AG04450 (cell line): ENCODE data around the gene NUDT9. TPM values are rescaled to one million over a fixed set of nuclear protein-coding genes. Genes with fewer than 3 reads are reported as not detected.
"Not testable (repeated sequence)": the region's sequence is repeated elsewhere in the genome, so short reads cannot be mapped to it uniquely, and the experiment has no call there.

Experiments used
- CTCF ChIA-PET: fragments of 300-600, 350-600 bp; formaldehyde crosslinking; extraction: SDS; loops from one replicate; lab custom pipeline; 2022; ENCODE audit warnings: antibody characterized with exemption, inconsistent platforms; lab: Charles Lee
- POLR2A ChIA-PET: fragments of 350-600 bp; formaldehyde crosslinking; extraction: SDS; loops from one replicate; lab custom pipeline; 2021; ENCODE audit warnings: antibody characterized with exemption, inconsistent platforms; lab: Yijun Ruan, JAX
- DNase-seq: peaks from one replicate; pipeline ENCODE4 v3.0.0-alpha.2; 2011; ENCODE audit warnings: low read depth, low spot score
- H3K27ac ChIP-seq: one replicate; pipeline ENCODE4 v1.5.1; 2012; ENCODE audit warnings: low read depth, low read length, control low read depth
- H3K27me3 ChIP-seq: one replicate; pipeline ENCODE4 v1.6.0; 2012; ENCODE audit warnings: low read length; ENCODE audit not compliant: control insufficient read depth, insufficient read depth
- H3K4me3 ChIP-seq: 2 replicates; pipeline ENCODE4 v1.5.1; 2011; ENCODE audit warnings: mild to moderate bottlenecking, low read depth, low read length, control low read depth
- H3K9me3 ChIP-seq: 2 replicates; pipeline ENCODE4 v1.5.1; 2012; ENCODE audit warnings: low read length; ENCODE audit not compliant: control insufficient read depth, insufficient read depth
- CTCF ChIP-seq: IDR thresholded peaks from 2 replicates; pipeline ENCODE4 v1.5.1; 2011; ENCODE audit warnings: low read depth, low read length, control low read depth, inconsistent platforms
- polyA plus RNA-seq: library from polyadenylated mRNA; depleted of rRNA; stranded (reverse); fragments of >200 nt; gene quantifications from 2 replicates; pipeline ENCODE4 v1.2.3, GENCODE V29; 2011

NUDT9 gene
- polyA plus RNA-seq, 1 experiment: 31.4 TPM

GRCh38 chr4:87390891-87391575 is 31.3 kb upstream of the NUDT9 start, which contains the start of gene HSD17B11:
TSS of gene HSD17B11 (minus strand) at chr4:87391188. CDS start at chr4:87391070, 118 bp downstream.
- POLR2A ChIA-PET: interaction anchor here (0.7 to 1.7 kb wide), 6 partner anchors 11 to 122 kb away, joined by 3 to 27 read pairs (median 5); partner anchors contain the start of gene NUDT9

DNA sequence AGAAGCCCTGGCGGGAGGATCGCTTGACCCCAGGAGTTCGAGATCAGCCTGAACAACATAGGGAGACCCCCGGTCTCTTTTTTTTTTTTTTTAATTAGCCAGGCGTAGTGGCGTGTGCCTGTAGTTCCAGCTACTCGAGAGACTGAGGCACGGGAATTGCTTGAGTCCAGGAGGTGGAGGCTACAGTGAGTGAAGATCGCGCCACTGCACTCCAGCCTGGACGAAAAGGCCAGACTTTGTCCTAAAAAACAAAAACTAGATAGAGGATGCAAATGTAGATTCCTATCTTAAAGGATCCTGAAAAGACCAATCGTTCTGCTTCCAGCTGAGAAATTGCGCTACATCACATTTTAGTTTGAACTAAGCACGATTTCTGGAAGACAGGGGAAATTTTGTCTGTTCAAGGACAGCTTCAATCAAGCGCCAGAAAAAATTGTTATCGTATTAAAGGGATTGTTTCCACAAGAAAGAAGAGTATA is 30.8 kb upstream of the NUDT9 start:
- CTCF ChIA-PET: interaction anchor here (0.6 to 6.3 kb wide), 8 partner anchors 9 to 73 kb away, joined by 3 to 48 read pairs (median 3); no protein-coding TSS in a partner anchor

More at GRCh38 chr4:87390891-87391575, 31.3 kb upstream of the NUDT9 start, which contains the start of gene HSD17B11:
- TF ChIP-seq CTCF: no peak; the same call in none of the 2 replicates
- Histone ChIP-seq H3K4me3 (peak within 1 kb of the TSS; percentile 79), H3K27ac (peak within 1 kb of the TSS; percentile 79), H3K27me3 (no peaks in the 10 kb centered on the region), H3K9me3 (peaks cover 3% of the 10 kb centered on the region)
- DNase-seq: peak; percentile 87
- CTCF ChIA-PET: interaction anchor here (0.7 to 6.3 kb wide), 16 partner anchors 9 to 256 kb away, joined by 3 to 48 read pairs (median 4); partner anchors contain the start of gene NUDT9

DNA sequence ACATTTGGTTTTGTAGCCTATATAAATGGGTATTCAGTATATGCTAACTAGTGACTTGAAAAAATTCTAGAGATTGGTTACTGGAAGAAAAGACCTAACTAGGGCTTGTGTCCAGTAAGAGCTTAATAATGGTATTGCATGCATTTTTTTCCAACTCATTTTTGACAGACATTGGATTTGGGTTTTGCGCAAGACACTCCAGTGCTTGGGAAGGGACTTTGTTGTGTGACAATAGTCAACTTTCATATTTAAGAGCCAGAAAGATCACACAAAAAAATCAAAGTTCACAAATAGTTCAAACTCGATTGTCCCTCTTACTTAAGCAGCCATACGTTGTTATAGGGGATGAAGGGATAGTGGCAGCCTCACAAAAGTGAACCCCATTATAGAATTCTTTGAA is 30.2 kb upstream of the NUDT9 start:
- no peak overlapping the region for H3K27ac ChIP-seq
- TF ChIP-seq CTCF: no peak
- H3K9me3 ChIP-seq: peaks cover 3% of the 10 kb centered on the region
- H3K27me3 ChIP-seq: no peaks in the 10 kb centered on the region
- no peak overlapping the region for H3K4me3 ChIP-seq
- POLR2A ChIA-PET: no interaction called here
- CTCF ChIA-PET: interaction anchor here (0.6 to 6.3 kb wide), 4 partner anchors 12 to 25 kb away, joined by 3 to 48 read pairs (median 3); no protein-coding TSS in a partner anchor
- DNase-seq: no peak

More for the DNA sequence above, 30.8 kb upstream of the NUDT9 start:
- no peak for TF ChIP-seq CTCF
- POLR2A ChIA-PET: interaction anchor here (0.7 to 1.7 kb wide), 4 partner anchors 19 to 121 kb away, joined by 4 to 27 read pairs (median 5); partner anchors contain the start of gene NUDT9
- Histone ChIP-seq H3K9me3 (peaks cover 3% of the 10 kb centered on the region), H3K27me3 (no peaks in the 10 kb centered on the region), H3K4me3 (peak overlapping the region; percentile 79), H3K27ac (peak overlapping the region; percentile 79)
- DNase-seq: no peak

GRCh38 chr4:87395073-87395472 is 27.3 kb upstream of the NUDT9 start:
- CTCF ChIA-PET: interaction anchor here (1.2 kb wide), 1 partner anchor 19 kb away, joined by 4 read pairs; no protein-coding TSS in a partner anchor
- DNase-seq, H3K4me3 ChIP-seq, POLR2A ChIA-PET, H3K27me3 ChIP-seq, H3K27ac ChIP-seq: not testable (repeated sequence)
- H3K9me3 ChIP-seq: peaks cover 10% of the 10 kb centered on the region

- POLR2A ChIA-PET, DNase-seq, H3K27ac ChIP-seq, H3K27me3 ChIP-seq, CTCF ChIA-PET, H3K4me3 ChIP-seq: not testable (repeated sequence)
- peaks cover 10% of the 10 kb centered on the region for H3K9me3 ChIP-seq
Observed at GRCh38 chr4:87395851-87396250, 26.5 kb upstream of the NUDT9 start.

DNA sequence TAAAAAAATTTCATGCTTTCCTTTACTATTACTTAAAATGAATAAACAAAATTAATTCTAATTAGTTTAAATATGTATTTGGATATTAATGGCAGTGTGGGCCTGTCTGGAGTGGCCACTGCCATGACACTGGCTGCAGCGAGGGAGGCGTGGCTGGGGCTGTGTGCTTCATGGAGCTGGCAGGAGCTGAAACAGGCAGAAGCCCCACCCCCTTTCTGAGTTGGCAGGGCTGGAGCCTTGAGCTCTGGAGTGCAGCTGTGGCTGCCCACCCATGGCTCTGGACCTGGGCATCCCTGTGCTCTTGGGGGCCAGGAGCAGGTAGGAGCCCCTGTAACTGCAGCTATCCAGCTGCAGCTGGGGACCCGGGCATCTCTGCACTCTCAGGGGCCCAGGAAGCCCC is 23.2 kb upstream of the NUDT9 start:
- no peak for TF ChIP-seq CTCF
- H3K27ac ChIP-seq: no peak overlapping the region
- no peak overlapping the region for H3K4me3 ChIP-seq
- H3K9me3 ChIP-seq: peaks cover 14% of the 10 kb centered on the region
- POLR2A ChIA-PET: no interaction called here
- H3K27me3 ChIP-seq: peaks cover 2% of the 10 kb centered on the region
- CTCF ChIA-PET: no interaction called here
- DNase-seq: no peak
